Sciatic nerve (tissue), 2 donors: ENCODE data around the gene MKKS. TPM values are rescaled to one million over a fixed set of nuclear protein-coding genes. Genes with fewer than 3 reads are reported as not detected.

Experiments used
- ATAC-seq: fragments of 200-7000 bp; cut with Tn5 transposase; one replicate; pipeline ENCODE4 v1.9.1; 2020; ENCODE audit warnings: mild to moderate bottlenecking, moderate library complexity
- DNase-seq: peaks from one replicate; pipeline ENCODE4 v3.0.0-alpha.2; 2020; ENCODE audit warnings: low spot score
- intact Hi-C: fragments of 100-400 bp; cut with DNase I; formaldehyde crosslinking; loops from one replicate; pipeline ENCODE4 v1.14.2; 2022
- total RNA-seq: library from RNA; stranded (reverse); fragmentation: NEBNext Ultra II Directional; extraction: Animal tissue kit (Norgen Biotek cat#: 25700); gene quantifications from one replicate; pipeline ENCODE4 v1.2.1, GENCODE V29; 2021
- donor health status: DM: no; HTN: no; CAD: no.
- donor health status: DM: no; HTN: no; CAD: no.

Gene MKKS
- total RNA-seq: 15.0 TPM

GRCh38 chr20:10433623-10434466, at the start of gene MKKS:
MKKS (minus strand) TSS chr20:10434222; CDS start chr20:10413514, 20,708 bp downstream.
- intact Hi-C loops: no loop called here
- ATAC-seq (peak; percentile 94), DNase-seq (peak; percentile 96)

DNA sequence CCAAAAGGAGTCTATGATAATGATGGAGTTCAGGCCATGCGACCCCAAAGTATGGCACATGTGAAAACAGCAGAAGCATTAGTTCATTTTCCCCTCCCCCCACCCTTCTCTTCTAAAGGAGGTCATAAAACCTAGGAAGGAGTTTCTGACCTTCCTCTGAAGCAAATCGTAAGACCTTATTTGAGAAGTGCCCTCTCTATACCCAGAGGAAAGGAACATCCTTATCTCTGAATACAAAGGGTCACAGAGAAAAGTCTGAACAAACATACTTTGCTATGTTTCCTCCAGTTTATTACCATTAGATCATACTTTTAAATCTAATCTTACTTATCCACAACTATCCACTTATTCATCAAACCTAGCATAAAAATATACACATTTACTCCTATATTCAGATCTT, 49.7 kb upstream of the MKKS start:
- no peak for ATAC-seq
- intact Hi-C loops: no loop called here
- DNase-seq: no peak

GRCh38 chr20:10481676-10482075, 47.7 kb upstream of the MKKS start:
- intact Hi-C loops: no loop called here
- DNase-seq: no peak

DNA sequence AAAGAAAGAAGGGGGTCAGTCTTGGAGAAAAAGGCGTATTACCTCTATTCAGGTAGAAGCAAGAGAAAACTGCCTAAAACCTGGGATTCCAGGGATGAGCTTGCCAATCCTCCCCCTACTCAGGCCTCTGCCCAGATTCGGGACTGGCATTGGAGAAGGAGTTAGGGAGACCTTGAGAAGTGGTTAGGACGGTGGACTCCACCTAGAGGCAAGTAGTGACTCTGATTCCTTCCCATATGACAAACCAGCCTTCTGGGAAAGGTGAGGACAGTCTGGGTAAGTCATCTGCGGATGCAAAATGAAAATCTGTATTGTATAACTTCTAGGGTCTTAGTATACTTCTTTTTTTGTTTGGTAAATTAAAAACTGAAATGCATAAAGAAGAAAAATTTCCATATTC, 44.9 kb upstream of the MKKS start:
- DNase-seq: no peak
- intact Hi-C loops: no loop called here
- no peak for ATAC-seq

More at GRCh38 chr20:10481676-10482075, 47.7 kb upstream of the MKKS start:
- ATAC-seq: no peak

DNA sequence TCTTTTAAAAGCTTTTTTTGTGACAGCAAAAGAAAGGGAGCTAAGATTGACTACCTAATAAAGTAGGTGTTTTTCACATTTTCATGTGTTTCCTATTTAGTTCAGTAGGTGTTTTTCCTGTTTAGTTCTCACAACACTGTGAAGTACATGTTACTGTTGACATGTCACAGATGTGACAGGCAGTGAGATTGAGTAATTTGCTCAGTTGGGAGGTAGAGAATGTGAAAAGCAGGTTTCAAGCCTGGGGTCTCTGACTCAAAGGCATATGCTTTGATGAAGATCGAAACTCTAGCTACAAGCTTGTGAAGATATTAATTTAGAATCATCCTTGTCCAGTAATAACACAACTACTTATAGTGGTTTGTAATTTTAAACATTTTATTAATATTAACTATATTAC, 44.2 kb upstream of the MKKS start:
- DNase-seq (no peak), ATAC-seq (no peak)
- intact Hi-C loops: no loop called here

- peak; percentile 41 for ATAC-seq
- intact Hi-C loops: no loop called here
Observed at GRCh38 chr20:10476319-10476724, 42.3 kb upstream of the MKKS start.

DNA sequence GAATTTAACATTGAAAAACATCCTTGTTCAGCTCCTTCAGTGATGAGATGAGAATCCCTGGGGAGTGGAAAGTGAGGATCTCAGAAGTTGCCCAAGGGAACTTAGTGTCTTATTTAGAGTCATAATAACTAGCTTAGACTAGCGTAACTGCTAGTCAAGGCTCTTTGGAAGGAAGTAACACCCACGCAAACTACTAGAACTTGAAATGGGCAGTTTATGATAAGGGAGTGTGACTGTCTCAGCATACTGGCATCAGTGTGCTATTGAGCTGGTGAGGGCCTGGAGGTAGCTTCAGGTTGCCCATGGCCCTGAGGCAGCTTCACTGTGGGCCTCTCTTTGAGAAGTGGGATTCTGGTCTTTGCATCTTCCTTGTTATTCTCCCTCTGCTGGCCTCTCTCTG, 41.2 kb upstream of the MKKS start:
- intact Hi-C loops: no loop called here
- ATAC-seq (peak; percentile 27), DNase-seq (no peak)

More at GRCh38 chr20:10476319-10476724, 42.3 kb upstream of the MKKS start:
- DNase-seq: no peak

DNA sequence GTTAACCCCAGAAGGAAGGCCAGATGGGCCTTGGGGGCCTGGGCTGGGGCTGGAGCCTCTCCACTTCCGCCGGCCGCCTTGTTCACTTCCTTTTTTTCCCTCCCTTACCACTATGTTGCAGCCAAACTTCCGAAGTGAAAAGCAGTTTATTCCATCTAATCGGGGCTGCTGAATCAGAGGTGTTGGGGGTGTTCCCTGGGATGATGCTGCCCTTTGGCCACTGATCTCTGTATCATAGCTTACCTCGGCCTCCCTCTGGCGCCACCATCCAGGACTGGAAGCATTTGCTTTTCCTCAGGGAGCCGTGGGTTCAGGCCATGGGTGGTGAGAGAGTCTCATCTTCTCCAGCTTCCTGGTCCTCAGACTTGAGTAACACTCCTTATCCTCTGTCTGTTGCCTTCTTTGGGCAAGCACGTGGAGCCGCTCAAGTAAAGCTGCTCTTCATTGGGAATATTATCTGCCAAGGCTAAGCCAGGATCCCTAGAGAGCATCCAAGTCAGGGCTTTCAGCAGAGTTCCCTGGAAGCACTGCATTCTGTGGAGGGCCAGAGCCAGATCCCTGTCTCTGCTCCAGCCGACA, 40.7 kb upstream of the MKKS start:
- ATAC-seq (peak; percentile 89), DNase-seq (peak; percentile 67)
- intact Hi-C loops: no loop called here

DNA sequence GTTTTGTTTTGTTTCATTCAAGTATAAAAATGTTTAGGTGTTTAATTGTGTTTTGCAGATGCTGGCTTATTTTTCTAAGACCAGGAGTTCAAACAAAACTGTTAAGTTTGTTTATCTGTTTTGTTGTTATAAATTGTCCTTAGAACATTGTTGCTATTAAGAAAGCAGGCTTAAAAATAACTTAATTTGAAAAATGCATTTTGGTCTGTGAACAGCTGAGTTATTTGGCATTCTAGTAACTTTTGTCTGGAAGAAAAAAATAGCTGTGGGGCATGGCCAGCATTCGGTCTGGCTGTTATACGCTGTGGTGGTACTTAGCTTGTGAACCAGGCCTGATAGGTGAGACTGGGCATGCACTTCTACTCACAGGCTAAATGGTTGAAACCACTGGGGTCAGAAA, 38.8 kb upstream of the MKKS start:
- no peak for ATAC-seq
- no peak for DNase-seq
- intact Hi-C loops: no loop called here

DNA sequence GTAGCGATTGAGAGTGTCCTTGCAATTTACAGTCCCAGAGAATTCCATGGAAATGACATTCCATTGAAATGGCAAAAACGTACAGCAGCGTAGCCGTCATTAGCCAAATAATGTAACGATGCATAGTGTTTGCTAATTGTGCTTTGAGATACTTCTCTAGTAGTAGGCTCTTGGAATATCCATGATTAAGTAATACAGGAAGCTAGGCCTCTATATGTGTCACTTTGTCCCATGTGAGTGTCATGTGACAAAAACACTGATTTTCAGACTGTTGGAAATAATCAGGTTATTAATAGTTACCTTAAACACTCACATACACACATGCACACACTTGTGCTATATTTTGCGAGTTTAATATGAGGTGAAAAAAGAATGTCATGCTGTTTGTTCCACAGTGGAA, 36.3 kb upstream of the MKKS start:
- DNase-seq: no peak
- ATAC-seq: no peak
- intact Hi-C loops: no loop called here

DNA sequence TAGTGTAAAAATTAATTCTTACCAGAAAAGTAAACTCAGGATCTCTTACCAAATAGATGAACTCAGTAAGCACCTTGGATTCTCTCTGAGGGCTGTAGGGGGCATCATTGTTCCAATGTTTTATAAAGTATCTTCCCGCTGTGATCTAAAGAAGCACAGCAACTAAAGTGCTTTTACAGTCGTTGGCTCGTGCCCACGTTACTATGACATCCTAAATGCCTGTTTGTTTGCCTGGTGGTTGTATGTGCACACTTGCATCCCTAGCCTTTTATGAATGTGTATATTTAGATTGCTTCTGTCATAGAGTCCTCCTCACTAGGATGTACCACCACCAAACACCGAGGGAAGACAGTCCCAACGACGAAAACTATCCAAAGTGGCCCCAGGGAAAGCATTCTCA, 35.6 kb upstream of the MKKS start:
- intact Hi-C loops: no loop called here
- ATAC-seq (peak; percentile 90), DNase-seq (peak; percentile 64)

DNA sequence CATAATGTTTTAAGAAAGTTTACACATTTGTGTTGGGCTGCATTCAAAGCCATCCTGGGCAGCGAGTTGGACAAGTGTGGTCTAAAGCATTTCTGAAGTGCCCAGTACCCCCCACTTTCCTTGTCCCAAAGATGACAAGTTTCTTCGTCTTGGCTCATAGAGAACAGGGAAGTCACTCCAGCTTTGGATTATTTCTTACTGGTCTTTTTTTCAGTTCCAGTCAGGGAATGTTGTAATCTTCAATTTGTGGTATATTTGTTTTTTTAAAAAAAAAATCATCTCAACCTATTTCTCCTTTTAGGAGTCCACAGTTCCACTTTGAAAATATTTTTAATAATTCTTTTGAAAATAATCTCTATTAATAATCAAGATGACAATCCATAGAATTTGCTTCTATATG, 35.0 kb upstream of the MKKS start:
- no peak for ATAC-seq
- intact Hi-C loops: no loop called here
- no peak for DNase-seq

GRCh38 chr20:10468340-10468845, 34.4 kb upstream of the MKKS start:
- intact Hi-C loops: no loop called here
- no peak for DNase-seq
- ATAC-seq: no peak

GRCh38 chr20:10467681-10468339, 33.8 kb upstream of the MKKS start:
- DNase-seq (no peak), ATAC-seq (no peak)
- intact Hi-C loops: no loop called here

- intact Hi-C loops: no loop called here
- no peak for ATAC-seq
Observed at GRCh38 chr20:10466855-10467254, 32.8 kb upstream of the MKKS start.

DNA sequence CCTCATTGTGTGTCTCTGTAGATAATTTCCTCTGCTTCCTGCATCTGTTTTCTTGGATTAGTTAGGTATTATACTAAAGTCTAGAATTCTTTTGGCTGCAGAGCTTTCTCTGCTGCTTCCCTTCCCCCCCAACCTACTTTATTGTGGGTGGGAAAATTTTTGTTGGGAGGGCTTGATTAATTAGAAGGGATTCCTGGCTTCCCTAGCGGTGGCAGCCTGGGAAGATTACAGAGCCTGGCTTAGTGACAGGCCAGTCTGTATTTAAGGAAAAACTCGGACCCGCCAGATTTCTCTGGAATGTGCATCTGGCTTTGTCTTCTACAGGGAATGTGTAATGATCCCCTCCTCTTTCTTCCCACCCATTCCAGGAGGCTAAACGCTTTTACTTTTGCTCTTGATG, 32.3 kb upstream of the MKKS start:
- DNase-seq: no peak
- intact Hi-C loops: no loop called here
- ATAC-seq: no peak

More at GRCh38 chr20:10466855-10467254, 32.8 kb upstream of the MKKS start:
- no peak for DNase-seq

DNA sequence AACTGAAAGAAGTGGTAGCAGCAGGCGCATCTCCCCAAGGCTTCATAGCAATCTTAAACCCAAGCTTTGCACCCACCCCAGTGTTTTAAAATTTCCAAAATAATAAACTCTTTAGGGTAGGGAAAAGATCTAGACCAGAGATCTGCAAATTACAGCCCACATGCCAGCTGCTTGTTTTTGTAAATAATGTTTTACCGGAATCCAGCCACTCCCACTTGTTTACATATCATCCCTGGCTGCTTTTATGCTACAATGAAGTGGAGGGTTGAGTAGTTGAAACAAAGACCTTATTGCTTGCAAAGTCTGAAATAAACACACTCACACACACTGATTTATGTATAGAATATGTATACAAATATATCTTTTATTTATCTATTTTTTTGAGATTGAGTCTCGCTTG, 31.1 kb upstream of the MKKS start:
- ATAC-seq (no peak), DNase-seq (no peak)
- intact Hi-C loops: no loop called here

DNA sequence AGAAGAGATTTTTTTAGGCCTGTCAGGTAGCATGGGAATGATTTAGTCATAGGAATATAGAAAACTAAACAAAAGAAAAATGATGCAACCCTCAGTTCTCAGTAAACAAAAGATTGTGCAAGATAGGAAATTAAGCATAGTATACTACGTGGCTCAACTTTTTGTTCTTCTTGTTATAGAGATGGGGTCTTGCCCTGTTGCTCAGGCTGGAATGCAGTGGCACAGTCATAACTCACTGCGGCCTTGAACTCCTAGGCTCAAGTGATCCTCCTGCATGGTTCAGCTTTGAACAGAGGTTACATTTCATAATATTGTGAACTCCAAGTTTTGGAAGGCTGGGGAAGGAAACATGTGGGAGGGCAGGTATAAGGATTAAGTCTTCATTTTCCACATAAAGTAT, 29.6 kb upstream of the MKKS start:
- ATAC-seq (no peak), DNase-seq (no peak)
- intact Hi-C loops: no loop called here

GRCh38 chr20:10462516-10462915, 28.5 kb upstream of the MKKS start:
- DNase-seq (no peak), ATAC-seq (no peak)
- intact Hi-C loops: no loop called here

GRCh38 chr20:10461495-10461894, 27.5 kb upstream of the MKKS start:
- ATAC-seq (no peak), DNase-seq (no peak)
- intact Hi-C loops: no loop called here
